ENCODE data around the gene PPP2R5E.

Gene PPP2R5E

DNA sequence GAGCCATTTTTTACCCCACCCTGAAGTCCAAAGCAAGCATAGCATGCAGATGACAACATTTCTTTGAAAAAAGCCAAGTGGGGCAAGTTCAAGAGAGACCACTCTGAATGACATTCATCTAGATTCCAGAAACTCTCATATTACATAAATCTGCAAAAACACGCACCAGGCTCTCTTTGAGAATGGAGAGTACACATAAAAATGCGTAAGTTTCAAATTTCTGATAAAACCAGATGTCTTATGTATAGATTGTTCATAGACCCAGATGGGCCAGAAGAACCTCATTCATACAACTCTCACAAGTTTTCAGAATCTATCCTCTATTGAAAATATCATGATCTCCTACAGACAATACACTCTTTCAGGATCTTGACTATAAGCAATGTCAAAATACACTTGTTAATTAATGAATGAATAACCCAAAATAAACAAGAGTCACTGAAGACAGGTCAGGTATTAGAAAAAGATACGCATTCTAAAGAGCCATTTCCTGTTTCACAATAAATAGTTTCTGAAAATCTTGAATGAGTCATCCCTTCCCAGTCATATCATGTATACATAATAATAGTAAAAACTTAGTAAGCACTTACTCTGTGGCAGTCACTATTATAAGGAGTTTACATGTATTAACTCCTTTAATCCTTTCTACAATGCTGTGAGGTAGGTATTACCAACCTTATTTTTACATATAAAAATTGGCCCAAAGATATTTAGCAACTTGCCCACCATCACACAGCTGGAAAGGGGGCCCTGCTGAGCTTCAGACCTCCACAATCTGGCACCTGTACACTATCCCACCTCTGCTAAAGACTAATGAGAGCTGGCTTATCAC is 72.0 kb downstream of the PPP2R5E start:
- no peak for DNase-seq (ENCODE audit: low spot score)

DNA sequence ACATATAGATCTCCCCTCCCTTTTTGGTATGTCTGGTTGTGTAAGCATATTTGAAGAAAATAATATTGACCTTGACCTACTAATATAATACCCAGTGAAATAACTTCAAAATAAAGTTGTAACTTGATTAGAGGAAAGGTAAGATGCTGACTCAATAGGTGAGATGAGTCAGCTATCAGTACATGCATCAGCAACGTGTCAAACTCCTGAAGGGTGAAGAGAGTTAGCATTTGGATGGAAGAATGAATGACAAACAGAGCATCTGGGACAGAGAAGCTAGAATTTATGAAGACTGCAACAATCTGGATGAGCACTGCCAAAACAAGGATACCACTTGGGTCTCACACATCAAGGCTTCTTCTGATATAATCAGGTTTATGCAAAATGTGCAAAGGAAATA is 74.9 kb downstream of the PPP2R5E start:
- DNase-seq (ENCODE audit: low spot score), result no peak

DNA sequence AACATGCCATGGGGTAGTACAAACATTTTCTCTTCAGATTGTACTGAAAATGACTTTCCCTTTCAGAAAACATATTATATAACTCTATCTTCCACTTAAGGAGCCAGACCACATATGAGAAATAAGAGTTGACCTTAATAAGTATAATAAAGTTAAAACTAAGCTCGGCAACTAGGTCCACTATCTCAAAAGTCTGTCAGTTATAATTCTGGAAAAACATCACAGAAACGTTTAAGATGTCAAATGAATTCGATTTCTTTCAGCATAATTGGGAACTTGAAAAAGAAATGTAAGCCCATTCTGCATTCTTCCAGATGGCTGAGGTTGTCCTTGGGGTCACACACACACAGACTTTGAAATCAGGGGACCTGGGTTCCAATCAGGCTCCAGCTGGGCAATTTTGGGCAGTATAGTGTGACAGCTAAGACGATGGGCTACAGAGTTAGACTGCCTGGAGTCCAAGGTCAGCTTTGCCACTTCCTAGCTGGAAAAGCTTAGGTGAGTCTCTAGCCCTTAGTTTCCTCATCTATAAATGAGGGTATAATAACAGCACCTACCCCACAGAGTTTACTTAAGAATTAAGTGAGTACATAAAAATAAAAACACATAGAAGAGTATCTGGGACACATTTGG is 75.6 kb downstream of the PPP2R5E start:
- DNase-seq (ENCODE audit: low spot score), result no peak

DNA sequence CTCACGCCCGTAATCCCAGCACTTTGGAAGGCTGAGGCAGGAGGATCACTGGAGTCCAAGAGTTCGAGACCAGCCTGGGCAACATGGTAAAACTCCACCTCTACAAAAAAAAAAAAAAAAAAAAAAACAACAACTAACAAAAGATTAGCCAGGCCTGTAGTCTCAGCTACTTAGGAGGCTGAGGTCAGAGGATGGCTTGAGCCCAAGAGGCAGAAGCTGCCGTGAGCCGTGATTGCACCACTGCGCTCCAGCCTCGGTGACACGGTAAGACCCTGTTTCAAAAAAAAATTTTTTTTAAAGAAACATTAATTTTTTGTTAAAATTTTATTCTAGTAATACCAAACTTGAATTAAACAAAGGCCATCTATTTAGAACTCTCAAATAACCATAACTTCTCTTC is 77.8 kb downstream of the PPP2R5E start:
- DNase-seq (ENCODE audit: low spot score), result no peak

DNA sequence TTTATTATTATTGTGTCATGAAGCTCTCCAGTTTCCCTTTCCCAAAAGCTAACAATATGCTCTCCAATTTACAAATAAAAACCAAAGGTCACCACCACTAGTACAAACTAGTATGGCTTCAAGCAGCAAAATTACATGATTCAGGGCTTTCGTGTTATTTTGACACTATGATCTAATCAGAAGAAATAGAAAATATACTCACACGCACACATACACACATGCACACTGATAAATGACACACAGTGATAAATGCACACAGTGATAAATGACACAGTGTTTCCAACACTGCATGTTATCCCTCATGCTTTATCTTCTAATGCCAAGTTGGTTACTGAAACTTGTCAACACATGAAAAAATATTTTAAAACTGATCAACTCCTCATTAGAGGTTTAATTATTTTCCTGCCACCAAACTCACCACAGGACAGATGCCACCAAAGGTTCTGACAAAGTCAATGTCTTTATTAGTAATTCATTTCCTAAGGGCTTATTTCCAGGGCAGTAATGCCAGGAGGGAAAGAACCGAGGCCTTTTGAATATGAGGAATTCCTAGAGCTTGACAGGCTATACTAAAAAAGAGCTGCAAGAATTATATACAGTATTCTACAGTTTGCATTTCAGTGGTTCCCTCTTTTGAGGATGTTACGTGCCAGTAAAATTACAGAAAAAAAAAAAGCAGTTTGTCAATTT is 82.4 kb downstream of the PPP2R5E start:
- DNase-seq (ENCODE audit: low spot score), result no peak

DNA sequence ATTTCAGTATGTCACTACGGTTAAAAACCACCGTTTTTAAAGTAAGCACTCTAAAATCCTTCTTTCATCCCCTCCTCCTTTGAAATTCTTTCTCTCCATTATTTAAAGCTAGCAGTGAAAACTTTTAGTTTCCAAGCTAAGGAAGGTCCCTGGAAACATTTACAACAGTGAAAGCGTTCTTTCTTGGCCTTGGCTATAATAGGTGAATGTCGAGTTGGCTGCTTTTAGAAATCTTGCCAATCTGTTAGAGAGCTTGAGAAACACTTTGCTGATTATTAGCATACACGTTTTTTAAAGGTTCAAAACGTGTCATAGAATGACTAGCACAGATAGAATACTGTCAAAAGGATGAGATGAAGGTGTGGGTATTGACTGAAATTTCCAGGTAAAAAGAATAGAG is 83.4 kb downstream of the PPP2R5E start:
- no peak for DNase-seq (ENCODE audit: low spot score)

DNA sequence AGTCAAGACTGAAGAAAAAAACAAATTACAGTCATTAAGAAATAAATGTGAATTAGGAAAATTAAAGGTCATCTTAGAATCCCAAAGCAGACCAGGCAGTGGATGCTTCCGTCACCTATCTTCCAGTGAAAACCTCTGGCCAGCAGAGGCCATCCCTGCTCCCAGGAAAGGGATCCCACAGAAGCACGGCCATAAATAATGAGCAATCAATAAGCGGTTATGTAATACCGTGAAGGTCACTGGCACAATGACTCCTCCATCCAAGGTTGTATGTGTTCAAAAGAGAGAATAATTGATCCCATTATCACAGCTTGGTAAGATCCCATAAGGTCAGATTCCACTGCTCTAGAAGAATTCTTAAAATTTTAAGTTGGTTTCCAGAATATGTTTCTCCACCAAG is 85.7 kb downstream of the PPP2R5E start:
- DNase-seq (ENCODE audit: low spot score), result no peak

DNA sequence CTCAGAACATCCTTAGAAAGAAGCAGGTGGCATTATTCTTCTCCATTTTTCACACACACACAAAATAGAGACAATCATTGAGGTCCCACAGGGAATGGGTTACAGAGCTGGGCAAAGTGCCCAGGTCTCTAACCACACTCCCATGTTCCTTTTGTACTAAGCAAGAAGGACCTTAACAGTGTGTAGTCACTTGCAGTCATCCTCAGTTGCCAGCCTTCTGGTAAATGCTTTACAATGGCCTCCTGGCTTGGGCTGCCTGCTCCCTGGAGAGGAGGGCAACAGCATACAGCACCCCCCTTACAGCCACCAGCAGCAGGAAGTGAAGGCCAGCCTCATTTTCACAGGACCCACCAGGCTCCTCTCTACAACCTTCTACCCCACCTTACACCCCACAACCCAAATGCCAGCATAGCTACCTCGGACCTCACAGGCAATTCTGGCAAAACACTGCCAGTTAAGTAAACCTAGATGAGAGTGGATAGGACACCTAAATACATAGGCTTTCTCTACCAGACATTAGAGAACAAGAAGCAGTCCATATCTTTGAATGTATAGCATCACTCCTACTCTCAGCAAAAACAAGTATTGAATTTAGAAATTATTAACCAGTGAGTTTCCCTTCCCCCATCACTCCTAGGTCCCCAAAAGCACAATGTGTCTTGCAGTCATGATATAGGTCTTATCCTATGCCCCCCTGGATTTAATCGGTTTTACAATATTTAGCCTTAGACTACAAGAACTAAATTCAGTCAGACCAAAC is 88.1 kb downstream of the PPP2R5E start:
- peak; percentile 56 for DNase-seq (ENCODE audit: low spot score)

DNA sequence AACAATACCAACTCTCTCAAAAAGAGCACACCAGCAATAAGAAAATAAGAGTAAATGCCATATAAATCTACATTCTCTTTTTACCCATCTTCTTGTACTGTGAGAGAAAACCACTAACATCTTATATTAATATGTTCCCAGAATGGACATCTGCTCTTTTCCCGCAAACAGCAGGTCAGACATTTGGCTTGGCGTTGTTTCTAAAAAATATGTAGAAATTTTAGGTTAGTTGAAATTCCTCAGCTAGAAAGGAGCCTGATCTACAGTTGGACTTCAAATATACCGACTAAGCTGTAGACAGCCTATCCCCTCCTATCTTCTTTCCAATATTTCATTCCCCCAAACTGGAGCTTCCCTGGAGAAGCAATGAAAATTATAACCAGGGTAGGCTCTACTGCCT is 88.7 kb downstream of the PPP2R5E start:
- DNase-seq (ENCODE audit: low spot score), result no peak

DNA sequence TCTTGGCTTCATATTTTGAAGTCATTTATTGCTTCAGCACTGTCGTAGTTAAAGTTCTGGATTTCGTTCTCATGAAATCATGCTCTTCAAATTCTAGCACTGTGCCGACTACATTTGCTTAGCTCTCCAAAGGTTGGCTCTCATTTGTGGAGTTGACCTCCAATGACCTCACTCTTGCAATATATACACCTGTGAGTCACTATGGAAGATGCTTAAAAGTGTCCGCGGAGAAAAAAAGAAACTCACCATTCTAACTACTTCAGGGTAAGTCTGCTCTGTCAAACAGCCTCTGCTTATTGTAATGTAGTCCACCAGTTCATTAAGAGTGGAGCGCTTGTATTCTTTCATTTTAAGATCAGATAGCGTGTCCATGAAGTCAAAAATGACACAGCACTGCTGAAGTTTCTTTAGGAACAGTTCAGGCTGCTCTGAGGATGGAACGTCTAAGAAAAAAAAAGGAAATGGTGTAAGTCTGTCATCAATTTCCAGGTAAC is 89.7 kb downstream of the PPP2R5E start:
- DNase-seq (ENCODE audit: low spot score), result no peak

DNA sequence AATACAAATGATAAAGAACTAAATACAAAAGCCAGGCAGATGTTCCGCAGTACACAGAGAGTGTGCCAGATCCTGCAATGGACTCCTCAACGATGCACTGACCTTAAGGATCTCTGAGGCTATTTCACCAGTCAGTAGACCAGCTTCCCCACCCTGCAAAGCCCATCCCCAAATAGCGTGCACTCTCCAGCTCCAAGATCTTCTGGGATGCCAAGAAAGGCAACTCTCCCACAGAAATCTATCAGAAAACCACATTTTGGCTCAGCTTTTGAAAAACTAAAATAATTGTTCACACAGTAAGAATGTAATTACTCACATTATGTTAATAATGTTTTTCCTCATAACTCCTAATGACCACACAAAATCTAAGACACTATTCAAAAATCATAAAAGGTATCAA is 90.4 kb downstream of the PPP2R5E start:
- no peak for DNase-seq (ENCODE audit: low spot score)

DNA sequence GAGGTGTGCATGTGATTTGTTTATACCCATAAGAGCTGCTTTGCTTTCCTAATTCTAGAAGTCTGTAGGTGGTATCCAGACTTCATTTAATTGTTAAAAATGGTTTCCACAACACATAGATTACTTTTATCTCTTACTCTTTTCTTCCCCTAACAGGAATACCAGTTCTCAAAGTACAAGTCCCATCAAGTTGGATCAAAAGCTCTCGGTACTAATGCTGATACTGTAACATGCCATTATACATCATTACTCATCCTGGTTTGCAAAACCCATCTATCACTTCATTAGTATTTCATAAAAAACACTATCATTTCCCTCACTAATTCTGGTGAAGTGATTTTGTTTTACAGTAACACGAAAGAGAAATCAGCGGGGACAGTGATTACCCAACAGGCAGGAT is 94.3 kb downstream of the PPP2R5E start:
- no peak for DNase-seq (ENCODE audit: low spot score)

DNA sequence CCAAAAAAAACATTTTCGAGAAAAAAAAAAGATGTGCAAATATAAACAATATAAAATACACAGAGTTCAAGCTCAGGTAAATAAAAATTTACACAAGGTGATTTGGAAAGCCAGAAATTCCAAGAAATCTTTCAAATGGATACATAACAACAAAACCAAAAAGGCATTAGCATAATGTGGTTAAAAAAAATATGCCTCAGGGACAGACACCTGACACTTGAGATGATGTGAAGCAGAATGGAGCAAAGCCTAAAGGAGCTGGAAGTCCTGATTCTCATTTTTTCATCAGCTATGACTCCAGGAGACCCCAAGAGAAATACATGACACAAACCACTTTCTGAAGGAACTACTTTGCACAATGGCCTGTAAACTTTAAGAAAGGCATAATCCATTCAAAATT is 98.6 kb downstream of the PPP2R5E start:
- DNase-seq (ENCODE audit: low spot score), result no peak

DNA sequence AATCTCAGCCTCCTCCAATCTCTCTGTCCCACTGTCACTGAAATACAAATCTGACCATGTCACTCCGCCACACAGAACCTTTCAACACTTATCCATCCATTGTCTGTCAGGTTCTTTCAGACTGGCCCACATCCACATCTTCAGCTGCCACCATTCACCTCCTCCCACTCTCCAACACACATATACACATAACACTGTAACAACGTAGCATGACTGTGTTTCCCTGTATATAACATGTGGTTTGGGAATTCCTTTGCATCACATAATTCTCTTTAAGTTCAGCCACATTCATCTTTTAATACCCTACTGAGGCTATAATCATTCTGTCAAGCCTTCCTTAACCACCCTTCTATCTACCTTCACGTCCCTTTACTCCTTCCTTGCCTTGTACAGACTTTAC is 99.2 kb downstream of the PPP2R5E start:
- DNase-seq (ENCODE audit: low spot score), result no peak

DNA sequence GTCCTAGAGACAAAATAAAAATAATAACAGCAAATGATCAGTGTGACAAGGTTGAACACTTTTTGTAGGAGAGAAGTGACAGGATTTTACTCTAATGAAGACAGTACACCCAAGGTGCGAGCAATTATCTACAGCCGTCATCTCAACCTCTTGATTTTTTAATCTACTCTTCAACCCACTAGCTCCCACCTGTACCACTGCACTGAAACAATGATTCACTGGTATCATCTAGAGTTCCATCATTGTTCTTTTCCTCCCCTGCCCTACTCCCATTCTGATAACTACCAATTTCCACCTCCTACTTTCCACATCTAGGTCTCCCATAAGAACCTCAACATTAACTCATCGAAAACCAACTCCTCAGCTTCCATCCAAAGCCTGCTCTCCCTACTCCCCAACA is 99.8 kb downstream of the PPP2R5E start:
- DNase-seq (ENCODE audit: low spot score), result no peak

DNA sequence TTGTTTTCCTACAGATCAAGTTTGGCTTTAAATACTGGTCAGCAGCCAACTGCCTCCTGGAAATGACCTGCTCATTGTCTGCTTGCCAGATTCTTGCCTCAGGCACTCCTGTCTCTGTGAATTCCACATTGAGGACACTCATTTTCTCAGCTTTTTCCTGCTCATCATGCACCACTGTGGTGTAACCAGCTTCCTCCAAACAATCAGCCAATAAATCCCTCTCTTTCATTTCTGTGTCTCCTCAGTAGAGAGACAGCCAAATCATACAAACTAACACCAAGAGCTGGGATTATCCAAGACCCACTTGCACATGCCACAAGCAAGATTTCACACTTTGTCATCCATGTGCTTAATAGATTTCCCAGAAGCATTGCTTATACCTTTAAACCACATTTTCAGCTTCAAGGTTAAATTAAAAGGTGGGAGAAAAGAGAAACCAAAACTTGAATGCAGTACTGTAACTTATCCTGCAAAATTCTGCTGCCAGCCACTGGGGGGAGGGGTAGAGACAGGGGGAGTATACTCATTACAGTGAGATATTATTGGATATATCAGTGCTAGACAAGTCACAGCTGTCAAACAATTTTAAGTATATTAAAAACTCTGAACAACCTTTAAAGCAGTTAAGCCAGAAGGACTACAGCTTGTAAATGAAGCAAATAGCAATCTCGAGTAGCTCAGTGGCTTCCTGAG is 105.0 kb downstream of the PPP2R5E start:
- DNase-seq (ENCODE audit: low spot score), result peak; percentile 76

DNA sequence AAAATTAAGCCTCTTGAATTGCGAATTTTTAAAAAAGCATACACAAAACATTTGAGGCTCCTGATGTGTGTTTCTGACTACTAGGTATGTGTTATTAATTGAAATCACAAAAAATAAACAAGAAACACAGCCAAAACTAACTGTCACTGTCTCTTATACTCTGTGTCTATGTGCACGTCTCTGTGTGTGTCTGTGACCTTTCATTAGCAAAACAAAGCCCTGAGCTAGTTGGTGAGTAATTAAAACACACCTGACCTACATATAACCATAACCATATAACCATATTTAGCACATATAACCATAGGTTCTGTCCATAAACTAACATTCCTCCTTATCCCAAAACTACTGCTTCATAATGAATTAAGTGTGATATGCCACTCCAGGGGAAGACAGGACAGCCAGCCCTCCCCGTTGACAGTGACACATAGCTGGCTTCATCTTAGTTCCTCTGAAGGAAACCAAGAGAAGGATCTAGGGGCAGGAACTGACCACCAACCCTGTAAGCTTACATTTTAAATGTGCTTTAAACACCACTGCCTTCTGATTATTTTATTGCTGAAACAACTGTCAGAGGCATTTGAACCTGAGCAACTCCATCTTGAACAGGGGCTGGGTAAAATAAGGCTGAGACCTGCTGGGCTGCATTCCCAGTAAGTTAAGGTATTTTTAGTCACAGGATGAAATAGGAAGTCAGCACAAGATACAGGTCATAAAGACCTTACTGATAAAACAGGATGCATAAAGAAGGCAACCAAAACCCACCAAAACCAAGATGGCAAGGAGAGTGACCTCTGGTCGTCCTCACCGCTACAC is 106.7 kb downstream of the PPP2R5E start:
- DNase-seq (ENCODE audit: low spot score), result no peak

DNA sequence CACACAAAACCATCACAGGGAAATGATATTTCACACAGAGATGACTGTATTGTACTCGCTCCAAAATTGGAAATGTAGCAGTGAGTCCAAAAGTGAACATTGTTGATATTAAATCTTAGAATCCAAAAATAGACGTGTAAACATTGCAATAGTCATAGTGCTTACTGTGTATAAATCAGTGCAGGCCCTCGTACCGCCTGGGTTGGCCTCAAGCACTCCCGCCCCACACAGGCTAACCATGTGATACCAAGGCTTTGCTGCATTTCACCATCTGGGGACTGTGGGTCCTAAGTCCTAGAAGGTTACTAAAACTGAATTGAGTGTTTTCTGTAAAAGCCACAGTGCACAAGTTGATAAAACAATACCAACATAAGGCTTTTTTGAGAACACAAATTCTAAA is 107.3 kb downstream of the PPP2R5E start:
- peak; percentile 85 for DNase-seq (ENCODE audit: low spot score)

DNA sequence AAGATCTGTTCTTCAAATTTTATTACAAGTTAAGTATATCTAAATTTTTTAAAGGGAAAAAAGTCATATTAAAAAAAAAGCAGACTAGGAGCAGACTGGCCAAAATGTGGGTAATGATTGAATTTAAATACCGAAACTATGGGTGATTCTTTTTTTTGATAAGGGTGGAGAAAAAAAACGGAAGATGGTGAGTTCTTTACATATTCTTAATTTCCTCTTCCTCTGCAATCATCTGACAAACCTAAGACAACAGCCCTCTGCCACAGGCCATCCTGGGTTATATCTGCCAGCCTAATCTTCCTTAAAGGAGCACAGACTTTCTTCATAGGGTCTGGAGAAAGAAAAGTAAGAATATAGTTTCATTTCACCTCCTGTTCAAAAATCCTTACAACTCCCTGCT is 108.0 kb downstream of the PPP2R5E start:
- no peak for DNase-seq (ENCODE audit: low spot score)

DNA sequence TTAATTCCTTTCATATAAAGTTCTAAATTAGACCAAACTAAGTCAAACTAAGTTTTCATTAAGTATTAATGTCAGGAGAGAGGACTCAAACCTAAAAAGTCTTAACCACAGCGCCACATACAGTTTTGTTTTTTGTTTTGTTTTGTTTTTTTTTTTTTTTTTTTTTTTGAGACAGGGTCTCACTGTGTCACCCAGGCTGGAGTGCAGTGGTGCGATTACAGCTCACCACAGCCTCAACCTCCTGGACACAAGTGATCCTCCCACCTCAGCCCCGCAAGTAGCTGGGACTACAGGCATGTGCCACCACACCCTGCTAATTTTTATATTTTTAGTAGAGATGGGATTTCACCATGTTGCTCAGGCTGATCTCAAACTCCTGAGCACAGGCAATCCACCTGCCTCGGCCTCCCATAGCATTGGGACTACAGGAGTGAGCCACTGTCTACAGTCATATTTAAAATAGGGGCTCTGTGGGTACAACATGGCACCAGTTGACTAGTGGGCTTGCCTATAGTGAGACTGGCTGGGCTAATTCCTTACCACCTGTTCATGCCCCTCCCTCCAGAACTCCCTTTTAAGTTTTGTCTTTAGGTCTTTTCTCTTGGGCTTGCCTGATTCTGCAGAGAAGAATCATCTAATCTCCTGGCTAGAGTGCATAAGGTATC is 110.2 kb downstream of the PPP2R5E start:
- no peak for DNase-seq (ENCODE audit: low spot score)

All from pons (tissue), 1 donor.